GM13976 (cell line): ENCODE results near the gene TRAF6.
"Not testable (repeated sequence)": the region's sequence is repeated elsewhere in the genome, so short reads cannot be mapped to it uniquely, and the experiment has no call there.

Source experiments
- DNase-seq: peaks from one replicate; pipeline ENCODE4 v3.0.0; 2012; ENCODE audit warnings: low spot score
- in situ Hi-C: fragments of 300-500 bp; cut with MboI; formaldehyde crosslinking; loops from one replicate; pipeline ENCODE4 v1.12.0; 2022; ENCODE audit warnings: low sequenced_read_pairs, mixed read lengths, inconsistent platforms; ENCODE audit not compliant: unreplicated experiment
- TF ChIP-seq, protein P1 (sequence below): IDR thresholded peaks from 2 replicates; pipeline ENCODE4 v1.5.1; 2012; ENCODE audit warnings: borderline replicate concordance, mild to moderate bottlenecking; ENCODE audit not compliant: insufficient read depth; ENCODE audit errors: extremely low read depth, missing control alignments, control extremely low read depth

TRAF6 gene

DNA sequence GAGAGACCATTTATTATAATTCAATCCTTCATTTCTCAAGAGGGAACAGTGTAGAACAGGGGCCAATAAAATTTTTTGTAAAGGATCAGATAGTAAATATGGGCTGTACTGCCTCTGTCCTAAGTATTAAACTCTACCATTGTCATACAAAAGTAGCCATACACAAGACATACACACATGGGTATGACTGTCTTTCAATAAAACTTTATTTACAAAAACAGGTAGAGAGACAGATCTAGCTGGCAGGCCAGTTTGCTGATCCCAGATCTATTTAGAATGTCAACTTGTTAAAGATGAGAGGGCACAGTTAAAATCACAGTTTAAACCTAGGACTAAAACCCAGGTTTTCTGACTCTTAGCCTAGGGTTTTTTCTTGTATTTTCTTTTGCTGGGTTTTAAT lies 16.7 kb downstream of the TRAF6 start:
- TF ChIP-seq, protein P1, sequence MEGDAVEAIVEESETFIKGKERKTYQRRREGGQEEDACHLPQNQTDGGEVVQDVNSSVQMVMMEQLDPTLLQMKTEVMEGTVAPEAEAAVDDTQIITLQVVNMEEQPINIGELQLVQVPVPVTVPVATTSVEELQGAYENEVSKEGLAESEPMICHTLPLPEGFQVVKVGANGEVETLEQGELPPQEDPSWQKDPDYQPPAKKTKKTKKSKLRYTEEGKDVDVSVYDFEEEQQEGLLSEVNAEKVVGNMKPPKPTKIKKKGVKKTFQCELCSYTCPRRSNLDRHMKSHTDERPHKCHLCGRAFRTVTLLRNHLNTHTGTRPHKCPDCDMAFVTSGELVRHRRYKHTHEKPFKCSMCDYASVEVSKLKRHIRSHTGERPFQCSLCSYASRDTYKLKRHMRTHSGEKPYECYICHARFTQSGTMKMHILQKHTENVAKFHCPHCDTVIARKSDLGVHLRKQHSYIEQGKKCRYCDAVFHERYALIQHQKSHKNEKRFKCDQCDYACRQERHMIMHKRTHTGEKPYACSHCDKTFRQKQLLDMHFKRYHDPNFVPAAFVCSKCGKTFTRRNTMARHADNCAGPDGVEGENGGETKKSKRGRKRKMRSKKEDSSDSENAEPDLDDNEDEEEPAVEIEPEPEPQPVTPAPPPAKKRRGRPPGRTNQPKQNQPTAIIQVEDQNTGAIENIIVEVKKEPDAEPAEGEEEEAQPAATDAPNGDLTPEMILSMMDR = no peak
- DNase-seq = no peak
- in situ Hi-C loops = no loop called here

DNA sequence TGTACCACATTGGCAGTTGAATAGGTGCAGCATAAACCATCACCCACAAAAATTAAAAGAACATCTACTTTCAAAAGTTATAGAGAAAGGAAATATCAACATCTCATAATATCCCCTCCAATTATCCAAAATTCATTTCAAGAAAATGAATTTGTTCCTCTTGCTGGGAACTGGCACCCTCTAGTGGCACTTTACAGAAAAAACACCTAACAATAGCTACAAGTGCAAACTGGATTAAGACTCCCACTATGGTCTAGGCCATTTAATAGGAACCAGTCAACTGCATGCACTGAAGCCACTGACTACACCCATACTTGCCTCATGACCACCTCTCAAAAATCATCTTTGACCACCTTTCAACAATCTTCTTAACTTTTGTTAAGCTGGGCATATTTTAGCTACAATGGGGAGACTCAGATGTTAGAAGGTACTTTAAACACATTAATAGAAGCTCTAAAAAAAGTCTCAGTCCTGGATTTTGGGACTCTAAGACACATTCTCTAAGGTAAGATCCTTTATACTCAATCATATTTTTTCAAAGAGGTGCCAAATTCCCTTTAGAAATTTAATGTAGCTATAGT lies 17.3 kb downstream of the TRAF6 start:
- DNase-seq = peak; percentile 41
- in situ Hi-C loops = no loop called here
- TF ChIP-seq, protein P1 = peak; percentile 71

DNA sequence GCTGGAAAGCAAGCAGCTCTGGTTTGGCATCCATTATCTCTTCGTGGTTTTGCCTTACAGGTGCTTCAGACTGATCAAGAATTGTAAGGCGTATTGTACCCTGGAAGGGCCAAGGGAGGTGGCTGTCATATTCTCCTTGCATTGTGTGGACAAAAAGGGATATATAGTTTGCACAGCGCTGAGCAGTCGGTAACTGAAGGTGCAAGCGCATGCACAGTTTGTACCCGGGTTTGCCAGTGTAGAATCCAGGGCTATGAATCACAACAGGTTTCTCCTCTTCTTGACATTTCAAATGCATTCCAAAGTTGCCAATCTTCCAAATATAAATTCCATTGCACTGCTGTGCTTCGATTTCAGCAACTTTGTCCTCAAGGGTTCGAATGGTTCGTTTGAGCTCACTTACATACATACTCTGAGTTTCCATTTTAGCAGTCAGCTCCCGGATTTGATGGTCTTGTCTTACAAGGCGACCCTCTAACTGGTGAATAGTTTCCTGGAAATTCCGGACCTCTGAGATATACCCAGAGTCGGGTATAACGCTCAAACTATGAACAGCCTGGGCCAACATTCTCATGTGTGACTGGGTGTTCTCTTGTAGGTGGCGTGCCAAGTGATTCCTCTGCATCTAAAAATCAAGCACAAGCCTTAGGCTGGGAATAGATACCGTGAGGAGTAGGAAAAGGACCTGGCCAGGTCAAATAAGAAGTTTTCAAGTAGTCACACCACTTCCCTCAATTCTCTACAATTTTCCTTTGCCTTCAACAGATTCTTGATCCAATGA lies 19.9 kb downstream of the TRAF6 start:
- no peak for DNase-seq
- TF ChIP-seq, protein P1 = no peak
- in situ Hi-C loops = no loop called here

DNA sequence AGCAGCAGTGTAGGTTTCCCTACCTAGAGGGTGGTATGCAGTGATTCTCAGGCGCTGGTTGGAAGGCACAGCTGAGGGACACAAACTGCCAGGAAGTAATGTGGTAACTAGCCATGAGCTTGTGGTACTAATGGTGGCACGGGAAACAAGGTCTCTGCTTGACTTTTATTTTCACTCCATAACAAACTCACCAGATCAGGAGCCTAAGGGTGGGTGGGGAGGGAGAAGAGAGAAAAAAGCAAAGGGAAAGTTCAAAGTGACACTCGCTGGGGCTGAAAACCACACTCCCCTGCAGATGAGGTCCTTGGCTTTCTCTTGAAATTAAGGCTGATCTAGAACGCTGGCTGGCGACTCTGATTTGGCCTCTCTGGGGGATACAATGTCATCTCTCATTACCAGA lies 22.0 kb downstream of the TRAF6 start:
- in situ Hi-C loops = no loop called here
- TF ChIP-seq, protein P1 = no peak
- DNase-seq = no peak

DNA sequence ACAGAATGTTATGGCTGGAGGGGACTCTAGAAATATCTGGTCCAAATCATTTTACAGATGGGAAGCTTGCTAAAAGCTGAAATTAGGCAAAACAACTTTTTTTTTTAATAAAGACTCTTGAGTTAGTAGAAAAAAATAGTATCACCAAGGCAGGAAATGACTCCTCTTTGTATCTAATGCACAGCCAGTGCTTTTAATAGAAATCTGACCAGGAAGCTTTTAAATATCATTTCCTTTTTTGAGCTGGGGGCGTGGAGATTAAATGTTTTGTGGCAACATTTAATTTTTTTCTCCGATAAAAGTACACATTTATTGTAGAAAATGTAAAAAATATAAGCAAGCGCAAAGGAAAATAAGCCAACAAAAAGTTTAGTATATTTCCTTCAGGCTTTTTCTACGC lies 22.5 kb downstream of the TRAF6 start:
- no peak for DNase-seq
- TF ChIP-seq, protein P1 = no peak
- in situ Hi-C loops = no loop called here

DNA sequence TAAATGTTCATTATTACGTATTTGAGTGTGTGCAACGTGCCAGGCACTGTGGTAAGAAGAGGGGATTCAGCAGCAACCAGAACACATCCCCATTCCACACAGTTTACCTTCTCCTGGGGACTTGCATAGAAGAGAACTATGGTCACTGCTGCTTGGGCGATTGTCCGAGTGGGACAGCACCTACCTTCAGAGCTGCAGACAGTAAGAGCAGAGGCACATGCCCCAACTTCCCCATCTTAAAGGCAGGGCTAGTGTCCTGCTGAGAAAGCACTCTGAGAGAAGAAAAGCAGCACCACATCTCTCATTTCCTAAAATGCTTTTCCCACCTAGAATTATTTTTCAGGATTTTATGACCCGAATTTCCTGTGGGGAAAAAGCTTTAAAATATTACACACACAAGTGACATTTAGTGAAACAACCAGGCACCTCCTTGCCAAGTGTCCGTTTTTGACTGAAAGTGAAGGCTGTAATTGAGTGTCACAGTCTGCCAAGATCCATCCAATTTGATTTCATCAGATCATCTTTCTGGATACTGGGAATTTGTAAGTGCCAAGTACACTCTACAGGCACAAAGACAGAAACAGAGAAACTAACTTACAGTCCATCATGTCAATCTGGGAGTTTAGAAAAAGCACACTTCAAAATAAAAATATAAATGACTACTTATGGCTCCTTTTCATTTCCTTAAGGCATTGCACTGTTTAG lies 24.6 kb downstream of the TRAF6 start:
- in situ Hi-C loops = no loop called here
- TF ChIP-seq, protein P1 = no peak
- DNase-seq = no peak

DNA sequence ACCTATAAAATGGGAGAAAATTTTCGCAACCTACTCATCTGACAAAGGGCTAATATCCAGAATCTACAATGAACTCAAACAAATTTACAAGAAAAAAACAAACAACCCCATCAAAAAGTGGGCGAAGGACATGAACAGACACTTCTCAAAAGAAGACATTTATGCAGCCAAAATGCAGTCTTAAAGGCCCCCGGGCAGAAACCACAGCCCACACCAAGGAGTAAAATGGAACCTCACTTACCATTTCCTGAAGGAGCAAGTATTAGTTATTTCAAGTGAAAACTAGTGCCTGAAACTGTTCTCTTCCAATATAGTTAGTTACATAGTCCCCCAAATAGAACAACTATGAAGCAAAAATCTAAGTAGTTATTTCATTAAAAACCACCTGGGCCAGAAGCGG lies 27.0 kb downstream of the TRAF6 start:
- in situ Hi-C loops, DNase-seq: not testable (repeated sequence)
